Germinal center (tissue), 1 donor: ENCODE measurements around the gene BUB1.
"Not testable (repeated sequence)": the region's sequence is repeated elsewhere in the genome, so short reads cannot be mapped to it uniquely, and the experiment has no call there.

Experiments
- DNase-seq: peaks from one replicate; pipeline ENCODE4 v3.0.0; 2012; ENCODE audit warnings: mixed read lengths, low spot score

BUB1 gene

GRCh38 chr2:110655701-110656100 is 22.2 kb downstream of the BUB1 start:
- no peak for DNase-seq

GRCh38 chr2:110653861-110654260 is 24.0 kb downstream of the BUB1 start:
- no peak for DNase-seq

GRCh38 chr2:110650346-110650745 is 27.5 kb downstream of the BUB1 start:
- no peak for DNase-seq

GRCh38 chr2:110647777-110648176 is 30.1 kb downstream of the BUB1 start:
- DNase-seq: no peak

- DNase-seq: no peak
Observed at GRCh38 chr2:110645616-110646015, 32.2 kb downstream of the BUB1 start.

GRCh38 chr2:110644357-110644756 is 33.5 kb downstream of the BUB1 start:
- no peak for DNase-seq

GRCh38 chr2:110642360-110642759 is 35.5 kb downstream of the BUB1 start:
- DNase-seq: no peak

GRCh38 chr2:110639972-110640371 is 37.9 kb downstream of the BUB1 start:
- DNase-seq: no peak

- DNase-seq: no peak
Observed at GRCh38 chr2:110638952-110639695, 38.7 kb downstream of the BUB1 start.

- no peak for DNase-seq
Observed at GRCh38 chr2:110638004-110638403, 39.9 kb downstream of the BUB1 start.

GRCh38 chr2:110637093-110637492 is 40.8 kb downstream of the BUB1 start:
- DNase-seq: no peak

- not testable (repeated sequence) for DNase-seq
Observed at GRCh38 chr2:110635949-110636628, 41.8 kb downstream of the BUB1 start.

- DNase-seq: not testable (repeated sequence)
Observed at GRCh38 chr2:110627348-110627747, 50.5 kb downstream of the BUB1 start.

GRCh38 chr2:110619326-110619939 is 58.4 kb downstream of the BUB1 start:
- not testable (repeated sequence) for DNase-seq

- not testable (repeated sequence) for DNase-seq
Observed at GRCh38 chr2:110613927-110614326, 63.9 kb downstream of the BUB1 start.

- DNase-seq: not testable (repeated sequence)
Observed at GRCh38 chr2:110610613-110611250, 67.1 kb downstream of the BUB1 start.

- not testable (repeated sequence) for DNase-seq
Observed at GRCh38 chr2:110609843-110610612, 67.8 kb downstream of the BUB1 start.

- DNase-seq: not testable (repeated sequence)
Observed at GRCh38 chr2:110608788-110609502, 68.9 kb downstream of the BUB1 start.

- not testable (repeated sequence) for DNase-seq
Observed at GRCh38 chr2:110605057-110605456, 72.8 kb downstream of the BUB1 start.

GRCh38 chr2:110603917-110604591 is 73.8 kb downstream of the BUB1 start:
- DNase-seq: not testable (repeated sequence)
